Endothelial cell of umbilical vein (primary cell): Measurements from ENCODE around the gene ZNF316. TPM values are rescaled to one million over a fixed set of nuclear protein-coding genes. Genes with fewer than 3 reads are reported as not detected.

Experiments used
- BruUV-seq: library from RNA; stranded (reverse); fragments of 400-500 nt; replicated peaks from 2 replicates; lab custom pipeline; 2021; lab: Mats Ljungman, UMichigan
- CTCF ChIA-PET: fragments of 300-600, 350-600 bp; sonication (Branson Sonifier 250); formaldehyde crosslinking; loops from one replicate; lab custom pipeline; 2021; ENCODE audit warnings: antibody characterized with exemption, inconsistent platforms; lab: Charles Lee
- POLR2A ChIA-PET: fragments of 300-600, 350-600 bp; sonication (Branson Sonifier 250); formaldehyde crosslinking; loops from one replicate; lab custom pipeline; 2021; ENCODE audit warnings: antibody characterized with exemption, inconsistent platforms; lab: Charles Lee
- DNase-seq: peaks from one replicate; pipeline ENCODE4 v3.0.0-alpha.2; 2011; ENCODE audit warnings: low read depth, low spot score
- FAIRE-seq: peaks from 2 replicates; lab custom pipeline; 2011; peaks lifted over from hg19 to GRCh38; lab: Jason Lieb, UNC
- H2AFZ ChIP-seq: 2 replicates; pipeline ENCODE4 v1.6.0; 2012; ENCODE audit warnings: low read depth, low read length, control low read depth, inconsistent platforms
- H3K27ac ChIP-seq: 2 replicates; pipeline ENCODE4 v1.5.1; 2011; ENCODE audit warnings: low read depth, mild to moderate bottlenecking, control low read depth, low read length, moderate library complexity; ENCODE audit not compliant: insufficient read depth
- H3K27me3 ChIP-seq, 2 experiments: 2 replicates each; pipeline versions ENCODE4 v1.6.0 to v1.6.1; 2011; ENCODE audit warnings: low read length in 2 of 2, mixed read lengths in 1 of 2; ENCODE audit not compliant: control insufficient read depth in 2 of 2, insufficient read depth in 2 of 2
- H3K36me3 ChIP-seq, 2 experiments: 2 replicates in 1 of 2; 3 replicates in 1 of 2; pipeline ENCODE4 v1.5.1; 2011; ENCODE audit warnings: low read length in 2 of 2, mild to moderate bottlenecking in 1 of 2, moderate library complexity in 1 of 2; ENCODE audit not compliant: control insufficient read depth in 2 of 2, insufficient read depth in 2 of 2; ENCODE audit errors: extremely low read depth in 1 of 2
- H3K4me1 ChIP-seq: 3 replicates; pipeline ENCODE4 v1.5.1; 2011; ENCODE audit warnings: mild to moderate bottlenecking, low read length; ENCODE audit not compliant: control insufficient read depth, insufficient read depth; ENCODE audit errors: extremely low read depth
- H3K4me2 ChIP-seq: 2 replicates; pipeline ENCODE4 v1.6.1; 2011; ENCODE audit warnings: low read length, control low read depth, mixed read lengths; ENCODE audit not compliant: insufficient read depth
- H3K4me3 ChIP-seq, 3 experiments: fragments of 200-600 bp in 1 of 3; sonication (generic), shearing (Covaris generic) in 1 of 3; replicated peaks in 1 of 3; 2 replicates each; pipeline ENCODE4 v1.5.1; 2011 to 2016; ENCODE audit warnings: control low read depth in 3 of 3, low read length in 3 of 3, mild to moderate bottlenecking in 2 of 3, inconsistent platforms in 1 of 3, low read depth in 1 of 3, moderate library complexity in 1 of 3; ENCODE audit not compliant: insufficient read depth in 1 of 3
- H3K79me2 ChIP-seq: 2 replicates; pipeline ENCODE4 v1.6.0; 2012; ENCODE audit warnings: low read length, inconsistent platforms; ENCODE audit not compliant: control insufficient read depth, insufficient read depth
- H3K9ac ChIP-seq: replicated peaks from 2 replicates; pipeline ENCODE3; 2011; ENCODE audit warnings: low read length, control low read depth; ENCODE audit not compliant: insufficient read depth; ENCODE audit errors: extremely low read depth
- H3K9me1 ChIP-seq: replicated peaks from 3 replicates; pipeline ENCODE4 v1.6.0; 2011; ENCODE audit warnings: mild to moderate bottlenecking, low read length; ENCODE audit not compliant: control insufficient read depth, insufficient read depth; ENCODE audit errors: extremely low read depth
- H3K9me3 ChIP-seq: replicated peaks from 2 replicates; pipeline ENCODE4 v1.5.1; 2012; ENCODE audit warnings: low read length, inconsistent platforms; ENCODE audit not compliant: control insufficient read depth, insufficient read depth
- H4K20me1 ChIP-seq: replicated peaks from 2 replicates; pipeline ENCODE3; 2011; ENCODE audit warnings: mild to moderate bottlenecking, low read length; ENCODE audit not compliant: control insufficient read depth, insufficient read depth; ENCODE audit errors: extremely low read depth
- EZH2 ChIP-seq: IDR thresholded peaks from 2 replicates; pipeline ENCODE4 v1.6.1; 2012; ENCODE audit warnings: borderline replicate concordance, low read depth, mild to moderate bottlenecking, moderate library complexity, low read length, inconsistent platforms; ENCODE audit not compliant: severe bottlenecking
- FOS ChIP-seq: IDR thresholded peaks from 2 replicates; pipeline ENCODE4 v1.6.1; 2011; ENCODE audit warnings: mild to moderate bottlenecking, low read length, moderate library complexity, borderline replicate concordance; ENCODE audit not compliant: insufficient read depth
- GATA2 ChIP-seq: IDR thresholded peaks from 2 replicates; pipeline ENCODE4 v1.7.0; 2011; ENCODE audit warnings: low read depth, mild to moderate bottlenecking, moderate library complexity, mixed read lengths, low read length; ENCODE audit not compliant: insufficient read length, insufficient read depth
- JUN ChIP-seq: IDR thresholded peaks from 2 replicates; pipeline ENCODE4 v1.6.1; 2011; ENCODE audit warnings: borderline replicate concordance, low read depth; ENCODE audit not compliant: insufficient read length, insufficient read depth
- MYC ChIP-seq: IDR thresholded peaks from one replicate; pipeline ENCODE4 v1.6.1; 2011; ENCODE audit warnings: mild to moderate bottlenecking, low read depth, low read length
- POLR2A ChIP-seq: IDR thresholded peaks from 2 replicates; pipeline ENCODE4 v1.6.1; 2012; ENCODE audit warnings: low read depth, mild to moderate bottlenecking, control low read depth, low read length
- POLR2AphosphoS5 ChIP-seq: IDR thresholded peaks from 2 replicates; pipeline ENCODE4 v1.6.1; 2012; ENCODE audit warnings: low read depth, mild to moderate bottlenecking, control low read depth, low read length, moderate library complexity; ENCODE audit not compliant: insufficient read depth
- dilution Hi-C: fragments of 300-500 bp; cut with MboI; formaldehyde crosslinking; loops from one replicate; pipeline ENCODE4 v1.15.0; 2019; ENCODE audit warnings: low sequenced_read_pairs; ENCODE audit not compliant: extremely low pct_ligation_motif_present
- intact Hi-C: fragments of 100-400 bp; cut with micrococcal nuclease; formaldehyde crosslinking; loops from one replicate; pipeline ENCODE4 v1.10.0; 2022
- polyA plus RNA-seq, 4 experiments: library from polyadenylated mRNA; depleted of rRNA in 3 of 4; stranded (reverse) in 3 of 4; unstranded in 1 of 4; fragments of >200 nt; gene quantifications; 2 replicates each; pipeline versions ENCODE4 v1.2.1 to v1.2.3, GENCODE V29; 2011 to 2012; ENCODE audit warnings: missing spikeins in 1 of 4
- total RNA-seq: library from RNA; stranded (reverse); gene quantifications from 2 replicates; pipeline ENCODE4 v1.2.3, GENCODE V29; 2021
- TF ChIP-seq, protein P1 (sequence below), 2 donors: IDR thresholded peaks; 1 replicate in 1 of 2; 2 replicates in 1 of 2; pipeline ENCODE4 v1.5.1; 2011; ENCODE audit warnings: low read length in 2 of 2, mild to moderate bottlenecking in 2 of 2, moderate library complexity in 2 of 2, control low read depth in 1 of 2, inconsistent platforms in 1 of 2, low read depth in 1 of 2; ENCODE audit not compliant: insufficient read depth in 1 of 2; ENCODE audit errors: extremely low read depth in 1 of 2
- TF ChIP-seq, protein P2 (sequence below): IDR thresholded peaks from 2 replicates; pipeline ENCODE4 v1.6.1; 2011; ENCODE audit not compliant: insufficient read depth, insufficient read length

The ZNF316 gene
- total and polyA plus RNA-seq, 2 donors (not counting 3 experiments of a cell fraction or from before 2014, with no cell fraction given): 7.7 to 23.8 TPM

DNA sequence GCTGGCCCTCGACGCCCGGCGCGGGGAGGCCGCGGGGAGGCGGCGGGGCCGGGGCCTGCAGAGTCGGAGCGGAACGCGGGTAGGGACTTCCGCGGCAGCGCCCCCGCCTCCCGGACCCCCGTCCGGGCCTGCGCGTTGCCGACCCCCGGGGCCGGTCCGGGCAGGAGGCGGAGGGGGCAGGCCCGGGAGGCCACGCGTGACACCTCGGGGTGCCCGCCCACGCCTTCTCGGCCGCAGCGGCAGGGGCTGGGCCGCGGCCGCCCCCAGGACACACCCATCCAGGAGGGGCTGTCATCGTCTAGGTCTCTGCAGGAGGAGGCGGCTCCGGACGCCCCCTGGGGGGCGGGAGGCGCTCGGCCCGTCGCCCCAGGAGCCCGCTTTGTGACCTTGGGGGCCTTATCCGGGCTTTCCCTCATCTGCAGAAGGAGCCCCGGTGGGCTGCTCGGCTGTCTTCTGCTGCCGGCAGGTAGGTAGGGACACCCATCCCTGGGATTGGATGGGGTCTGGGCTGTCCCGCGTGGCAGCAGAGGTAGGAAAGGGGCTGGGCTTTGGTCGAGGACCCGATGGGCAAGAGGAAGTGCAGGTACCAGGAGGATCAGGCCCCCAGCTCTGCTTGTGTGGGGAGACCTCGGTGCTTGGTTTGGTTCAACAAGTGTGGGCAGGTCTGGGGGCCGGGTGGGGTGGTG is 569 bp downstream of the ZNF316 start:
- H3K27me3 ChIP-seq: no peaks in the 10 kb centered on the region
- H3K27ac ChIP-seq: no peak overlapping the region
- peaks cover 2 to 15% of the 10 kb centered on the region in 2 experiments for H3K36me3 ChIP-seq
- ChIA-PET CTCF (no interaction called here), POLR2A (interaction anchor here (1.0 kb wide), 1 partner anchor 48 kb away, joined by 4 read pairs; the partner anchor contains the start of gene INTS15)
- DNase-seq (peak; percentile 23), FAIRE-seq (no peak)
- no peaks in the 10 kb centered on the region for H4K20me1 ChIP-seq
- no peaks in the 10 kb centered on the region for H3K9me1 ChIP-seq
- dilution Hi-C loops: no loop called here
- H3K4me1 ChIP-seq: peaks cover 6% of the 10 kb centered on the region
- H3K9ac ChIP-seq: peak overlapping the region; percentile 56
- TF ChIP-seq, protein P1, sequence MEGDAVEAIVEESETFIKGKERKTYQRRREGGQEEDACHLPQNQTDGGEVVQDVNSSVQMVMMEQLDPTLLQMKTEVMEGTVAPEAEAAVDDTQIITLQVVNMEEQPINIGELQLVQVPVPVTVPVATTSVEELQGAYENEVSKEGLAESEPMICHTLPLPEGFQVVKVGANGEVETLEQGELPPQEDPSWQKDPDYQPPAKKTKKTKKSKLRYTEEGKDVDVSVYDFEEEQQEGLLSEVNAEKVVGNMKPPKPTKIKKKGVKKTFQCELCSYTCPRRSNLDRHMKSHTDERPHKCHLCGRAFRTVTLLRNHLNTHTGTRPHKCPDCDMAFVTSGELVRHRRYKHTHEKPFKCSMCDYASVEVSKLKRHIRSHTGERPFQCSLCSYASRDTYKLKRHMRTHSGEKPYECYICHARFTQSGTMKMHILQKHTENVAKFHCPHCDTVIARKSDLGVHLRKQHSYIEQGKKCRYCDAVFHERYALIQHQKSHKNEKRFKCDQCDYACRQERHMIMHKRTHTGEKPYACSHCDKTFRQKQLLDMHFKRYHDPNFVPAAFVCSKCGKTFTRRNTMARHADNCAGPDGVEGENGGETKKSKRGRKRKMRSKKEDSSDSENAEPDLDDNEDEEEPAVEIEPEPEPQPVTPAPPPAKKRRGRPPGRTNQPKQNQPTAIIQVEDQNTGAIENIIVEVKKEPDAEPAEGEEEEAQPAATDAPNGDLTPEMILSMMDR (IDR thresholded peaks at IDR 0.05; ENCODE audit: extremely low read depth in 1 of 2, insufficient read depth in 1 of 2, low read depth in 1 of 2, low read length in 2 of 2): peak; percentile 21 to 60
- TF ChIP-seq MYC: no peak
- no TSS peak for BruUV-seq
- H3K4me3 ChIP-seq: peak overlapping the region; percentile 57 to 94 (median 68)
- H3K79me2 ChIP-seq: peaks cover 17% of the 10 kb centered on the region
- H3K9me3 ChIP-seq: no peaks in the 10 kb centered on the region
- H3K4me2 ChIP-seq: peak overlapping the region; percentile 64
- intact Hi-C loops: no loop called here
- H2AFZ ChIP-seq: peak overlapping the region; percentile 62

DNA sequence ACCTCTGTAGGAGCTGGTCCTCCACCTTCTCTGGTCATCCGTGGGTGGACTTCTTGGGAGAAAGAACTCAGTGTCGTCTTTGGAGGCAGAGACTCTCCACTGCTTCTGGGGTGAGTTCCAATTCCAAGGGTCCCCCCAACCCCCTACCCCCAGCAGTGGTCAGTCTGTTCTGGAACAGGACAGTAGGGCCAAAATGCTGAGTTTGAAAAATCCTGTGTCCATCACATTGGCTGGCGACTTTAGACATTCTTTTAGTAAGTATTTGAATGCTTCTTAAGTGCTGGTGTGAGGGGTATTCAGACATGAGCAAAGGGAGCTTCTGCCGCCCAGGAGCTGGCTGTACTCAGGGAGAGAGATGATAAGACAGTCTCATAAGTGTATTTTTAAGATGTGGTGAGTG is 1.9 kb downstream of the ZNF316 start:
- Histone ChIP-seq H3K4me2 (no peak overlapping the region), H3K79me2 (peaks cover 17% of the 10 kb centered on the region), H3K27ac (no peak overlapping the region), H3K4me3 (no peak overlapping the region), H3K36me3 (peaks cover 7 to 28% of the 10 kb centered on the region in 2 experiments), H3K9me3 (no peaks in the 10 kb centered on the region), H3K27me3 (no peaks in the 10 kb centered on the region), H3K9ac (no peak overlapping the region), H2AFZ (no peak overlapping the region), H4K20me1 (no peaks in the 10 kb centered on the region), H3K4me1 (peaks cover 6% of the 10 kb centered on the region), H3K9me1 (no peaks in the 10 kb centered on the region)
- TF ChIP-seq FOS (no peak), GATA2 (no peak), JUN (no peak), EZH2 (no peak), POLR2AphosphoS5 (no peak), POLR2A (no peak), MYC (no peak)
- TF ChIP-seq, protein P2, sequence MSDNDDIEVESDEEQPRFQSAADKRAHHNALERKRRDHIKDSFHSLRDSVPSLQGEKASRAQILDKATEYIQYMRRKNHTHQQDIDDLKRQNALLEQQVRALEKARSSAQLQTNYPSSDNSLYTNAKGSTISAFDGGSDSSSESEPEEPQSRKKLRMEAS: no peak
- TF ChIP-seq, protein P1 (IDR thresholded peaks at IDR 0.05; ENCODE audit: extremely low read depth in 1 of 2, insufficient read depth in 1 of 2, low read depth in 1 of 2, low read length in 2 of 2): no peak
- POLR2A ChIA-PET: no interaction called here
- CTCF ChIA-PET: no interaction called here
- dilution Hi-C loops: no loop called here
- FAIRE-seq: no peak
- BruUV-seq: no TSS peak
- no peak for DNase-seq
- intact Hi-C loops: no loop called here
